GM18508 (cell line): ENCODE results near the gene CEP57.
"Not testable (repeated sequence)": the region's sequence is repeated elsewhere in the genome, so short reads cannot be mapped to it uniquely, and the experiment has no call there.

Experiments used
- ATAC-seq: cut with Tn5 transposase; IDR thresholded peaks from one replicate; pipeline ENCODE4 v1.9.1; 2021; ENCODE audit warnings: moderate number of reproducible peaks; ENCODE audit not compliant: insufficient read depth, unreplicated experiment

The CEP57 gene

GRCh38 chr11:95850137-95850536 is 59.8 kb downstream of the CEP57 start:
- ATAC-seq: no peak

- ATAC-seq: no peak
These were observed 62.8 kb downstream of the CEP57 start for GRCh38 chr11:95853138-95853537.

- ATAC-seq: no peak
These were observed 63.6 kb downstream of the CEP57 start for GRCh38 chr11:95853862-95854261.

GRCh38 chr11:95854362-95854761 is 64.1 kb downstream of the CEP57 start:
- not testable (repeated sequence) for ATAC-seq

GRCh38 chr11:95860024-95860423 is 69.7 kb downstream of the CEP57 start:
- ATAC-seq: not testable (repeated sequence)

- no peak for ATAC-seq
These were observed 73.3 kb downstream of the CEP57 start for GRCh38 chr11:95863486-95864140.

- ATAC-seq: no peak
These were observed 76.8 kb downstream of the CEP57 start for GRCh38 chr11:95867105-95867504.

- not testable (repeated sequence) for ATAC-seq
These were observed 80.6 kb downstream of the CEP57 start for GRCh38 chr11:95870877-95871276.

GRCh38 chr11:95877291-95877690 is 87.0 kb downstream of the CEP57 start:
- ATAC-seq: no peak
